OCI-LY3 (cell line): ENCODE results near the gene FLOT1.

ENCODE experiments used
- H2AFZ ChIP-seq: fragments of 200-600, 300-600 bp; shearing (Covaris generic); 2 replicates; pipeline ENCODE4 v1.6.0; 2014; ENCODE audit warnings: antibody characterized with exemption, low read depth, low read length
- H3K27ac ChIP-seq: fragments of 200-600, 300-600 bp; sonication (generic); 2 replicates; pipeline ENCODE4 v1.5.1; 2014; ENCODE audit warnings: mild to moderate bottlenecking, low read length, moderate library complexity, mixed read lengths
- H3K27me3 ChIP-seq: fragments of 200-600, 300-600 bp; sonication (generic); 2 replicates; pipeline ENCODE4 v1.6.1; 2014; ENCODE audit warnings: low read depth, low read length, mixed read lengths
- H3K36me3 ChIP-seq: fragments of 200-600, 300-600 bp; sonication (generic); replicated peaks from 2 replicates; pipeline ENCODE3; 2014; ENCODE audit warnings: low read depth, low read length, mixed read lengths
- H3K4me1 ChIP-seq: fragments of 300-600, 200-600 bp; sonication (generic); 2 replicates; pipeline ENCODE4 v1.6.1; 2014; ENCODE audit warnings: low read length, mixed read lengths
- H3K4me2 ChIP-seq: fragments of 200-600, 300-600 bp; sonication (generic); 2 replicates; pipeline ENCODE4 v1.6.1; 2014; ENCODE audit warnings: low read length, mixed read lengths
- H3K4me3 ChIP-seq: fragments of 300-600, 200-600 bp; sonication (generic); 2 replicates; pipeline ENCODE4 v1.5.1; 2014; ENCODE audit warnings: antibody characterized with exemption, mild to moderate bottlenecking, low read length, moderate library complexity
- H3K79me2 ChIP-seq: fragments of 300-600, 200-600 bp; shearing (Covaris generic); 2 replicates; pipeline ENCODE4 v1.6.1; 2014; ENCODE audit warnings: mild to moderate bottlenecking, low read length, mixed read lengths
- H3K9ac ChIP-seq: fragments of 300-600, 200-600 bp; shearing (Covaris generic); 2 replicates; pipeline ENCODE4 v1.6.0; 2014; ENCODE audit warnings: mild to moderate bottlenecking, low read length, moderate library complexity
- H3K9me3 ChIP-seq: fragments of 200-600, 300-600 bp; shearing (Covaris generic); 2 replicates; pipeline ENCODE4 v1.6.1; 2014; ENCODE audit warnings: low read length, mixed read lengths; ENCODE audit not compliant: insufficient read depth
- H4K20me1 ChIP-seq: fragments of 200-600, 300-600 bp; sonication (generic); 2 replicates; pipeline ENCODE4 v1.6.1; 2016; ENCODE audit warnings: low read length, mixed read lengths; ENCODE audit not compliant: insufficient read depth
- EZH2phosphoT487 ChIP-seq: fragments of 200-600 bp; shearing (Covaris generic); IDR thresholded peaks from 2 replicates; pipeline ENCODE4 v1.6.1; 2018; ENCODE audit warnings: antibody characterized with exemption, mixed run types, low read depth
- TF ChIP-seq, protein P1 (sequence below): fragments of 200-600, 300-600 bp; sonication (generic); IDR thresholded peaks from 2 replicates; pipeline ENCODE4 v1.5.1; 2014; ENCODE audit warnings: antibody characterized with exemption, low read length, low read depth

Gene FLOT1

DNA sequence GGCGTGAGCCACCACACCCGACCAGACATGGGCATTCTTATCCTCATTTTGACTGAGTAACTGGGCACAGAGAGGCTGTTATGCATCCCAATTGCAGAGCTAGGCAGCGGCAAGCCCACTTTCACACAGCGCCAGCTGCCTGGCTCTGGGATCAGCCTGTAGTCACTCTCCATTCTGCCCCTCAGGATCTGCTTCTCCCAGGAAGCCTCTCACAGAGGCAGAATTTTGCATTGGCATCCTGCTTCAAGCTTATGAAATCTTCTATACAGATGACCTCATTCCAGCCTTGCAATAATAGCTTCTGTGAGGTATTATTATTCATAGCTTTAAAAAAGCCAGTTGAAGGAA, 38.9 kb upstream of the FLOT1 start:
- Histone ChIP-seq H3K4me2 (peak overlapping the region; percentile 43), H3K4me3 (peak overlapping the region; percentile 45), H4K20me1 (no peaks in the 10 kb centered on the region), H3K27ac (no peak overlapping the region; the same call in 1 of the 2 replicates), H3K79me2 (no peaks in the 10 kb centered on the region), H3K4me1 (peaks cover 12% of the 10 kb centered on the region), H3K9me3 (no peaks in the 10 kb centered on the region), H3K36me3 (no peaks in the 10 kb centered on the region), H3K9ac (no peak overlapping the region), H2AFZ (peak overlapping the region; percentile 67; the same call in 1 of the 2 replicates), H3K27me3 (no peaks in the 10 kb centered on the region)
- TF ChIP-seq, protein P1, sequence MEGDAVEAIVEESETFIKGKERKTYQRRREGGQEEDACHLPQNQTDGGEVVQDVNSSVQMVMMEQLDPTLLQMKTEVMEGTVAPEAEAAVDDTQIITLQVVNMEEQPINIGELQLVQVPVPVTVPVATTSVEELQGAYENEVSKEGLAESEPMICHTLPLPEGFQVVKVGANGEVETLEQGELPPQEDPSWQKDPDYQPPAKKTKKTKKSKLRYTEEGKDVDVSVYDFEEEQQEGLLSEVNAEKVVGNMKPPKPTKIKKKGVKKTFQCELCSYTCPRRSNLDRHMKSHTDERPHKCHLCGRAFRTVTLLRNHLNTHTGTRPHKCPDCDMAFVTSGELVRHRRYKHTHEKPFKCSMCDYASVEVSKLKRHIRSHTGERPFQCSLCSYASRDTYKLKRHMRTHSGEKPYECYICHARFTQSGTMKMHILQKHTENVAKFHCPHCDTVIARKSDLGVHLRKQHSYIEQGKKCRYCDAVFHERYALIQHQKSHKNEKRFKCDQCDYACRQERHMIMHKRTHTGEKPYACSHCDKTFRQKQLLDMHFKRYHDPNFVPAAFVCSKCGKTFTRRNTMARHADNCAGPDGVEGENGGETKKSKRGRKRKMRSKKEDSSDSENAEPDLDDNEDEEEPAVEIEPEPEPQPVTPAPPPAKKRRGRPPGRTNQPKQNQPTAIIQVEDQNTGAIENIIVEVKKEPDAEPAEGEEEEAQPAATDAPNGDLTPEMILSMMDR: no peak
- no peak for TF ChIP-seq EZH2phosphoT487

DNA sequence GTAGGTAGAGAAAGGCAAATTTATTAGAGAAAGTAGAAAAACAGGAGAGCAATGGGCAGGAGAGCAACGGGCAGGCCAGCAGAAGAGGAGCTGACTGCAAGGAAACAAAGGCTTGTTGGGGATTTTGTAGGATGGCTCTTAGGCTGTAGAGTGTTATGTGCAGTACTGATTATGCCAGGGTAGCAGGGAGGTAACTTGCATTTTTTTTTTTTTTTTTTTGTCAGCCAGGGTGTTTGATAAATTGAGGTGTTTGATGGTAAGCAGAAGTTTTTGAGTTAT, 38.1 kb upstream of the FLOT1 start:
- no peak overlapping the region for H3K27ac ChIP-seq
- no peak overlapping the region for H3K4me2 ChIP-seq
- TF ChIP-seq, protein P1: no peak
- TF ChIP-seq EZH2phosphoT487: no peak
- H3K9me3 ChIP-seq: no peaks in the 10 kb centered on the region
- no peaks in the 10 kb centered on the region for H3K36me3 ChIP-seq
- H2AFZ ChIP-seq: no peak overlapping the region
- H3K9ac ChIP-seq: no peak overlapping the region
- no peaks in the 10 kb centered on the region for H3K79me2 ChIP-seq
- no peaks in the 10 kb centered on the region for H4K20me1 ChIP-seq
- no peaks in the 10 kb centered on the region for H3K27me3 ChIP-seq
- no peak overlapping the region for H3K4me3 ChIP-seq
- peaks cover 12% of the 10 kb centered on the region for H3K4me1 ChIP-seq

DNA sequence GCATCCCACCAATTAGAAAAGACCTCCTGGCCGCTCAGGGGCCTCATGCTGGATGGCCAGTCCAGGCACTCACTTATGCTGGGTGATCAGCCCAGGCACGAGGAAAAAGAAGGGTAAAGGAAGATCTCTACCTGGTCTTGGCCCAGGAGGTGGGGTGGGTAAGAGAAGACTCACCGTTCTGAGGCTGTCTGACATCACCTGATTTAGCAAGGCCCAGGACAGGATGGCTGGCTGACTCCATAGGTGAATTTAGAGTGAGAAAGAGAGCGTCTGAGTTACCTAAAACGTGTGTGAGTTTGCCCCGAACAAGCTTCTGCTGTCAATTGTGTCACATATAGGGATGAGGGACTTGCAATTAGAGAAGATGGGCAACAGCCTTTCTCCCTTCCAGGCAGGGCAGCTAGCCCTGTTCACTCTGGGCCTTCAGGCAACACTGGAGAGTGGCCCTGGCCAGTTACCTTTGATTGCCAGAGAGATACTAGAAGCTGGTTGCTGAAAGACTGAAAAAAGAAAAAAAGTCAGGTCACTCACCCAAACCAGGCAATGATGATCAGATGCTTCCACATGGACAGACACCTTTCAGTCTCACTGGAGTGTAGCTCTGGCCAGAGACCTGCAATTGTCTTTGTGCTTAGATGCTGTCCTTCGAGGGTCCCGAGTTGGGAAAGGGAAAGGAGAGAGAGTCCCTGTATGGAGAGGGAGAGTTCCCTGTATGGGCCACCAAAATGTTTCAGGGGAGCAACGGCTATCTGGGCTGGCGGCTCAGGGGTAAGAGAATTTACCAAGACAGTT, 37.6 kb upstream of the FLOT1 start:
- Histone ChIP-seq H3K4me1 (peaks cover 12% of the 10 kb centered on the region), H3K79me2 (no peaks in the 10 kb centered on the region), H3K36me3 (no peaks in the 10 kb centered on the region), H3K9me3 (no peaks in the 10 kb centered on the region), H4K20me1 (no peaks in the 10 kb centered on the region), H3K27ac (no peak overlapping the region), H2AFZ (no peak overlapping the region), H3K27me3 (no peaks in the 10 kb centered on the region), H3K4me3 (no peak overlapping the region), H3K4me2 (no peak overlapping the region), H3K9ac (no peak overlapping the region)
- no peak for TF ChIP-seq EZH2phosphoT487

DNA sequence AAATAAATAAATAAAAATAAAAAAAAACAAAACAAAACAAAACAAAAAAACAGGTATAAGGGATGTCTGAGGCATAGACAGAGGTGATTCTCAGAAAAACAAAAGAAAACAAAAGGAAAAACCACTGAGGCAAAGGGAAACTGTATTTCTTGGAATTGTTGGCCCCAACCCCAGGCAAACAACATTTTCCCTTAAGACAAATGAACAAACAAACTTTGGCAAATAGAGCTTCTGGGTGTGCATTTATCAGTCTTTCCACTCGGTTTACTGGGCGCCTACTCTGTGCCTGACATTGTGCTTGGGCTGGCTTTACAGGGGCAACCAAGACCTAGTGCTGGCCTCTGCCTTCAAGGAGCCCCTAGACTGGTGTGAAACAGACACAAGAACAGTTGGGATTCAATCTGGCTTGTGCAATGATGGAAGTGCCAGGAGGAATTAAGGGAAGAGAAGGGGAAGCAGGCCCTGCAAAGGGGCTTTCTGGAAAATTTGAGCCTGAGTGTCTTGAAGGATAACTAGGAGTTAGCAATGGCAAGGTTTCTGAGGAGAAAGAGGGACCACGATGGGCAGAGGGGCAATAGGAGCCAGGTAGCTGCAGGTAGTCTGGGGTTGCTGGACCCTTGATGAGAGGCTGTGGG, 35.6 kb upstream of the FLOT1 start:
- no peak overlapping the region for H3K27ac ChIP-seq
- H3K36me3 ChIP-seq: no peaks in the 10 kb centered on the region
- peaks cover 12% of the 10 kb centered on the region for H3K4me1 ChIP-seq
- no peak overlapping the region for H2AFZ ChIP-seq
- no peak overlapping the region for H3K4me2 ChIP-seq
- H3K79me2 ChIP-seq: no peaks in the 10 kb centered on the region
- H3K9me3 ChIP-seq: no peaks in the 10 kb centered on the region
- no peak overlapping the region for H3K9ac ChIP-seq
- H3K4me3 ChIP-seq: no peak overlapping the region
- H3K27me3 ChIP-seq: no peaks in the 10 kb centered on the region
- H4K20me1 ChIP-seq: no peaks in the 10 kb centered on the region
- TF ChIP-seq EZH2phosphoT487: no peak
- TF ChIP-seq, protein P1: no peak
